Measurements from ENCODE around the gene SKAP1. TPM values are rescaled to one million over a fixed set of nuclear protein-coding genes. Genes with fewer than 3 reads are reported as not detected.
"Not testable (repeated sequence)": the region's sequence is repeated elsewhere in the genome, so short reads cannot be mapped to it uniquely, and the experiment has no call there.

SKAP1 gene
- total RNA-seq, 1 donor from 2014 or later = not detected

- DNase-seq (ENCODE audit: low spot score) = no peak
Measured at GRCh38 chr17:48328457-48328856, 101.6 kb downstream of the SKAP1 start.

- DNase-seq (ENCODE audit: low spot score) = no peak
Measured at GRCh38 chr17:48326310-48326709, 103.7 kb downstream of the SKAP1 start.

DNA sequence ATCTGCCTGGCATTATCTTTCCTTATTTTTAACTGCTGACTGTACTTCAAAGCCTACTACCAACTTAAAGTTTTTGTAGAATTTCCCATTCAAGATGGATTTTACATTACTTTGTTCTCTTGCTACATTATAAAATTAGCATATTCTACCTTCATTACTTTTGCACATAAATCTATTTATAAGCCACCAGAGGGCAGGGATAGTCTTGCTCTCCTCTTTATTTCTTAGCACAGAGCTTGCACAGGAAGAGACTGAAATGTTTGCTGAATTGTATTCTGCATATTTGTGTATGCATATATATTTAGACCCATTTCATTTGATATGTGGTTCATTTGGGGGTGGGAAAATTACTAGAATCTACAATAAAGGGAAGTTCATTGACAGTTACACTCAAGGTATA is 108.0 kb downstream of the SKAP1 start:
- DNase-seq (ENCODE audit: low spot score) = no peak

DNA sequence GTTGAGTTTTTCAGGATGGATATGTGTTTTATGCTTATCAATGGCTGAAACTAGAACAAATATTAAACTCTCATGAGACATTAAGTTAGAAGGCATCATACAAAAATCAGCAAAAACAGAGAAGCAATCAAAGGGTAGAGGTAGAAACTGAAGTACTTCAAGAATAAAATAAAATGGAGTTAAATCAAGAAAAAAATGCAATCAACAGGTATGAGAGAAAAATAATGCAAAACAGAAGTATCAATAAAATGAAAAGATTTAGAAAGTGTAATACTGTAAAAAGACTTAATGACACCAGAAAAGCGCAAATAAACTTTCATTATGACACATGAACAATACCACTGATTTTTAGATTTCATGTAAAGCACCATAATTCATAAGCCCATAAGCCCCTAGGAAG is 112.3 kb downstream of the SKAP1 start:
- no peak for DNase-seq (ENCODE audit: low spot score)

DNA sequence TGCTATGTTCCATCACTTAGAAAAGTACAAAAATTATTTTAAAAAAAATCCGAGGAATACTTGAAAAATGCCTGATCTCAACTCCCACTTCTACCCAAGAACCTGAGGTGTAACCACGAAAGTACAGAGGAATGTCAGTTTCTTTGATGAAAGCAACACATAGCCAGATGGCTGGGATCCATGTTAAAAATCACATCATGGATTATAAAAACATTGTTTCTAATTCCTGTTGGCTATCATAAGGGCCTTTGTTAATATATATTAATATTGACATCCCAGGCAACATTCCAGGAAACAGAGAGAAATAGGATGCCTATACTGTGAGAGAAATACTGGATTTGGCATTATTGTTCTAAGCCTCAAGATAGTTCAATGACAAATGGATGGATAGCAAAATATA is 115.3 kb downstream of the SKAP1 start:
- DNase-seq (ENCODE audit: low spot score) = no peak

GRCh38 chr17:48313096-48313755 is 116.8 kb downstream of the SKAP1 start:
- DNase-seq (ENCODE audit: low spot score) = no peak

GRCh38 chr17:48311324-48311723 is 118.7 kb downstream of the SKAP1 start:
- no peak for DNase-seq (ENCODE audit: low spot score)

GRCh38 chr17:48310748-48311213 is 119.2 kb downstream of the SKAP1 start:
- DNase-seq (ENCODE audit: low spot score) = no peak

GRCh38 chr17:48308581-48308980 is 121.4 kb downstream of the SKAP1 start:
- no peak for DNase-seq (ENCODE audit: low spot score)

GRCh38 chr17:48307814-48308411 is 122.1 kb downstream of the SKAP1 start:
- DNase-seq (ENCODE audit: low spot score) = peak; percentile 51

- DNase-seq (ENCODE audit: low spot score) = no peak
Measured at GRCh38 chr17:48307255-48307654, 122.8 kb downstream of the SKAP1 start.

DNA sequence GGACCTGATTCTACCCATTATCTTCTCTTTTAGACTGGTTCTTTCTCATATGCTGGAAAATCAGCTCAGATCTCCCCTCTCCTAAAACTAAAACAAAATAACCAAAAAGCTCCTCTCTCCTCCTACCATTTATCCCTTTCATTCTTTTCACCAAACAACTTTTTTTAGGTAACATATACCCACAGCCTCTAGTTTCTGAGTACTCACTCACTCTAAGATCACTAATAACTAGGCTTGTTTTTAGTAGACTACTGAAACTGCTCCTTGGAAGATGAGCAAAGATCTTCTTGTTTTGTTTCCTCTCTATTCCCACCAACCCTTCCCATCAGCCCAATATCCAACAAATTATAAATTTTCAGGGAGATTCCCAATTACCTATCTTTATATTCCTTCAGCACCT is 129.0 kb downstream of the SKAP1 start:
- DNase-seq (ENCODE audit: low spot score) = no peak

GRCh38 chr17:48299760-48300159 is 130.3 kb downstream of the SKAP1 start:
- no peak for DNase-seq (ENCODE audit: low spot score)

GRCh38 chr17:48297825-48298224 is 132.2 kb downstream of the SKAP1 start:
- no peak for DNase-seq (ENCODE audit: low spot score)

GRCh38 chr17:48296453-48296852 is 133.6 kb downstream of the SKAP1 start:
- no peak for DNase-seq (ENCODE audit: low spot score)

DNA sequence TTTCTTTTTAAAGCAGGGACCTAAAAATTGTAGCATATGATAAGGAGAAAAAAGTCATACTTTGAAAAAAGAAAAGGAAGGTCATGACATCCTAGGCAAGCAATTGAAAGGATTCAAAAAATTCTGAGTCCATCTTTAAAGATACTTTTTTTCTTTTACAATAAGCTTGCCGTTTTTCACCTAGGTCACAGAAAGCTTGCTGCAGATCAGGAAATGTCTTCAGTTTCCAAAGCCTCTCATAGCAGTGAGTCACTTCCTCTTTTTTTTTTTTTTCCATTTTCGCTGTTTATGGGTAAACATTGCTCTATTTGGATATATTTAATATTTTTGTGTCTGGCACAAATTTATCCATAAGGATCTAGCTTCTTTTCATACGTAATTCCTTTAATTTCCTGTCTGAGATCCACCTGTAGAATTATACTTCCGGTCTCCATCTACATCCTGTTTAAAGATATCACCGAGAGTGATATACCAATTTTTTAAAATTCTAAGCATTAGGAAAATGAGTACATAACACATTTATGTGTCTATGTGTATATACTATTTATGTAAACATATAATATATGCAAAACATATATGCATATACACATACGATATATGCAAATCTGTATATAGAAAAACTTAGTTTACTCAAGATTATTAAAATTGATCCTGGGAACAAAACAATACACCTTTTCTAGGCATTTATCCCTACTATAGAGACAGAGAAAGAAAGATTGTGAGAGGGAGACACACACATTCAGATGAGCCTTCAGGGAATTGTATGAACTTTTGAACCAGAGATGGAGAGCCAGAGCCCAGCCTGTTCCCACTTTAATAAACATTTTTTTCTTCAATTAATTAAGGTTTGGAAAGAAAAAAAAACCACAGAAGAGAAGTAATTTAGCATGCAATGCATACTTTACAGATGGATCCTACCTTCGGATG is 134.4 kb downstream of the SKAP1 start:
- no peak for DNase-seq (ENCODE audit: low spot score)

DNA sequence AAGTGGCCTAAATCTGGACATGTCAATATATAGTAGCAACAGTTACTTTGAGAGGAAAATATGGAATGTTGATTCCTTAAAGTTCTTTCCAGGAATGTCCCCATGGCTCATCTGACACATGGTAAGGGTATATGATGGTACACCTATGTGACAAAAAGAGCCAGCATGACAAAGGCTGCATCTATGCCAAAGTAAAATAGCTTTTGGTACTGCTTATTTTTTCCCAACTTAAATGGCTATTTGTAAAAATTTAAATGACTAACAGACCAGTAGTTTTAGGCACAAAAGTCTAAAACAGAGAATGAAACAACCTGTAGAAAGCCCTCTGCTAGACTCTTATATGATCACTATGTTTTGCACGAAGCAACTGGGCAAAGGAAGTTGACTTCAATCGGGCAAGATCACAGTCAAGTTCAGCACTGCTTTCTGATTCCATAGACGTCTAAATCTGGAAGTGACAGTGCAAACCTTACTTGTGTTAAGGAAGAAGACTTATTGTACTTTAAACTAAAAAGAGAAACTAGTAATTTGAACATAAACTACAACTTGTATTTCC is 135.1 kb downstream of the SKAP1 start:
- no peak for DNase-seq (ENCODE audit: low spot score)

DNA sequence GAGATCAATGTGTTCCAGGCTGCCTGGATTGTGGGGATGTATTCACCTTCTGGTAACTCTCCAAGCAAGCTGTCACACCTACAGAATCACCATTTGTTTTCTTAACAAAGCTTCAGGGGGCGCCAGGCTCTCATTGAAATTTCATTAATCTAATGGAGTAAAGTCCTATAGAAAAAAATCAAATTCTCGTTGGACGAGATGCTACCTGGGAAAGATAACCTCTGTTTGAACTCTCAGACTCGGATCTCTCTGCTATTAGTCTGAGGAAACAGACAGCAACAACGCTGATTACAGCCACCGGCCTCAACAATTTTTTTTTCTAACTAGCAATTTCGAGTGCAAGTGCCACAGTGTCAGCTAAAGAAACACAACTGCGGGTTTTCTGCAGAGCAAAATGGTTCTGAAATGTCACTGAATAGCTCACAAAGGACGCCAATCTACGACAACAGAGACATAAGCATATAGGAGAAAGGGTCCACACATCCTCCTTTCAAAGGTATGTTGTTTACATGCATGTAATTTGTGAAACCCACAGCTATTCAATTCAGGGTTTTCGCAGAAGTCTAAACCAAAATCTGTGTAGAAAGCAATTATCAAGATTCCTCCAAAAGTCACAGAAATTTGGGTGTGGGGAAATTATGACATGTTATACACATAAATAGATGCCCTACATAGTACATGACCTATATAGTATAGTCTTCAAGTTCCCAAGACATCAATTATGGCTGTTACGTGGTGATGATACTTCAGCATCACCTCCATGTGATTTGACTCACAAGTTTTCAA is 135.8 kb downstream of the SKAP1 start:
- no peak for DNase-seq (ENCODE audit: low spot score)

- DNase-seq (ENCODE audit: low spot score) = no peak
Measured at GRCh38 chr17:48293319-48294019, 136.5 kb downstream of the SKAP1 start.

- no peak for DNase-seq (ENCODE audit: low spot score)
Measured at GRCh38 chr17:48290378-48290777, 139.6 kb downstream of the SKAP1 start.

DNA sequence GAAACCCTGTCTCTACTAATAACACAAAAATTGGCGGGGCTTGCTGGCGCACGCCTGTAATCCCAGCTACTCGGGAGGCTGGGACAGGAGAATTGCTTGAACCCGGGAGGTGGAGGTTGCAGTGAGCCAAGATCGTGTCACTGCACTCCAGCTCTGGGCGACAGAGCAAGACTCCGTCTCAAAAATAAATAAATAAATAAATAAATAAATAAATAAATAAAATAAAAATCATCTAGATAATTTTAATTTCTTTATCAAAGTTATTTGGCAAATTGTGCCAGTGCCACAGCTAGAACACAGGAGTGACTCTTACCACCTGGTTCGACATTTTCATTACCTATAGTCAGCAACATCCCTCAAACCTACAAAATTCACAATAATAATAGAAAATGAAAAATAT is 143.1 kb downstream of the SKAP1 start:
- not testable (repeated sequence) for DNase-seq (ENCODE audit: low spot score)

Measured in umbilical cord (tissue), 2 donors.